Testis (tissue), 2 donors: ENCODE data around the gene ADARB1.

ENCODE experiments used
- CTCF ChIP-seq, 3 experiments: fragments of 450-650 bp in 2 of 3; fragments of 200-600 bp in 1 of 3; sonication (generic) in 1 of 3; IDR thresholded peaks; one replicate each; pipeline ENCODE4 v1.5.1; 2016 to 2019; ENCODE audit warnings: antibody characterized with exemption in 3 of 3, mild to moderate bottlenecking in 2 of 3, moderate library complexity in 1 of 3
- POLR2A ChIP-seq: fragments of 450-650 bp; IDR thresholded peaks from one replicate; pipeline ENCODE4 v1.6.1; 2017; ENCODE audit warnings: antibody characterized with exemption, mild to moderate bottlenecking, moderate library complexity

DNA sequence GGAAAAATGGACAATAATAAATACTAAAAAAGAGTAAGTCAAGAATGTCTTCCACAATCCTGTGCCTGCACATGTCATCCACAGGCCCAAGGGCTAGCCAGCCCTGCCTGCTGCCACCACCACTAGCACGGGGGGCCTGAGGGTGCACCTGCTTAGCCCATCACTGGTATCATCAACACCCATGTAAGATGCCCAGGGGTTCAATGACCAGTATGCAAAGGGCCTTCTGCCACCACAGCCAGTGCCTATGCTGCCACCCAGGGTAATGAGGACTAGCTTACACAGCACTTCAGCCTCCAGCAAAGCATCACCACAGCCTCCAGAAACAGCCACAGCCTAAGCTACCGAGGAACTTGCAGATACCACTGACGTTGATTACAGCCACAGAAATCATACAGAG, 167.0 kb downstream of the ADARB1 start:
- TF ChIP-seq CTCF (IDR thresholded peaks at IDR 0.05) (no peak), POLR2A (no peak)
